Mesodermal cell (in vitro differentiated cells): ENCODE data around the gene CDKN1A.
"Not testable (repeated sequence)": the region's sequence is repeated elsewhere in the genome, so short reads cannot be mapped to it uniquely, and the experiment has no call there.

ENCODE experiments used
- H3K27ac ChIP-seq: 2 replicates; pipeline ENCODE4 v1.7.0; 2013; ENCODE audit warnings: mild to moderate bottlenecking, low read depth, low read length, moderate library complexity; ENCODE audit not compliant: severe bottlenecking
- H3K36me3 ChIP-seq: 2 replicates; pipeline ENCODE4 v1.7.1; 2013; ENCODE audit warnings: mild to moderate bottlenecking, low read length, moderate library complexity; ENCODE audit not compliant: control insufficient read depth, insufficient read depth
- H3K4me1 ChIP-seq: one replicate; pipeline ENCODE4 v1.7.1; 2013; ENCODE audit warnings: mild to moderate bottlenecking, low read length; ENCODE audit not compliant: insufficient read depth, control insufficient read depth, poor library complexity, severe bottlenecking
- H3K4me3 ChIP-seq: 2 replicates; pipeline ENCODE4 v1.7.0; 2013; ENCODE audit warnings: low read length, control low read depth, mild to moderate bottlenecking; ENCODE audit not compliant: insufficient read depth, poor library complexity, severe bottlenecking; ENCODE audit errors: extremely low read depth
- H3K9me3 ChIP-seq: 2 replicates; pipeline ENCODE4 v1.7.1; 2013; ENCODE audit warnings: mild to moderate bottlenecking, low read length, moderate library complexity; ENCODE audit not compliant: control insufficient read depth
- WGBS, 2 experiments: methylation state at CpG; one replicate each; pipeline ENCODE4 v1.1.5; 2013; ENCODE audit warnings: missing lambda C conversion rate in 2 of 2; ENCODE audit not compliant: insufficient coverage in 2 of 2; 5-methylcytosine and 5-hydroxymethylcytosine counted together

Gene CDKN1A

GRCh38 chr6:36722879-36723278 lies 44.4 kb downstream of the CDKN1A start:
- H3K36me3 ChIP-seq = no peaks in the 10 kb centered on the region
- H3K4me3 ChIP-seq = no peak overlapping the region
- 100% methylated on average over 1 of the region's 2 CpGs for whole genome bisulfite sequencing, 2 experiments
- H3K27ac ChIP-seq = no peak overlapping the region
- no peaks in the 10 kb centered on the region for H3K9me3 ChIP-seq
- H3K4me1 ChIP-seq = peaks cover 9% of the 10 kb centered on the region

- H3K27ac ChIP-seq, H3K4me3 ChIP-seq, H3K9me3 ChIP-seq, H3K36me3 ChIP-seq: not testable (repeated sequence)
- peaks cover 16% of the 10 kb centered on the region for H3K4me1 ChIP-seq
- WGBS, 2 experiments = 92 to 100% methylated on average over 1 to 2 of the region's 4 CpGs
These were observed 45.5 kb downstream of the CDKN1A start for GRCh38 chr6:36723992-36724391.

GRCh38 chr6:36724514-36725390 lies 46.2 kb downstream of the CDKN1A start:
- H3K36me3 ChIP-seq = no peaks in the 10 kb centered on the region
- no peak overlapping the region for H3K27ac ChIP-seq
- 79 to 81% methylated on average over 6 to 8 of the region's 13 CpGs for WGBS, 2 experiments
- no peak overlapping the region for H3K4me3 ChIP-seq
- H3K9me3 ChIP-seq = no peaks in the 10 kb centered on the region
- peaks cover 19% of the 10 kb centered on the region for H3K4me1 ChIP-seq

GRCh38 chr6:36725581-36725980 lies 47.1 kb downstream of the CDKN1A start:
- H3K4me3 ChIP-seq = no peak overlapping the region
- no peaks in the 10 kb centered on the region for H3K9me3 ChIP-seq
- peaks cover 19% of the 10 kb centered on the region for H3K4me1 ChIP-seq
- no peaks in the 10 kb centered on the region for H3K36me3 ChIP-seq
- H3K27ac ChIP-seq = no peak overlapping the region
- 89 to 90% methylated on average over 7 of the region's 7 CpGs for WGBS, 2 experiments

- Histone ChIP-seq H3K4me3 (no peak overlapping the region), H3K9me3 (no peaks in the 10 kb centered on the region), H3K36me3 (no peaks in the 10 kb centered on the region), H3K27ac (no peak overlapping the region), H3K4me1 (peaks cover 19% of the 10 kb centered on the region)
- WGBS, 2 experiments = 90 to 94% methylated on average over 7 of the region's 7 CpGs
These were observed 49.0 kb downstream of the CDKN1A start for GRCh38 chr6:36727505-36728021.

- no peaks in the 10 kb centered on the region for H3K36me3 ChIP-seq
- 94 to 97% methylated on average over 9 to 11 of the region's 11 CpGs for WGBS, 2 experiments
- no peak overlapping the region for H3K4me3 ChIP-seq
- H3K4me1 ChIP-seq = peaks cover 19% of the 10 kb centered on the region
- no peaks in the 10 kb centered on the region for H3K9me3 ChIP-seq
- H3K27ac ChIP-seq = no peak overlapping the region
These were observed 50.0 kb downstream of the CDKN1A start for GRCh38 chr6:36728289-36729160.

- H3K36me3 ChIP-seq = no peaks in the 10 kb centered on the region
- H3K9me3 ChIP-seq = no peaks in the 10 kb centered on the region
- H3K27ac ChIP-seq = no peak overlapping the region
- peaks cover 19% of the 10 kb centered on the region for H3K4me1 ChIP-seq
- WGBS, 2 experiments = 83% methylated on average over 1 of the region's 3 CpGs; no CpG with 5 or more reads in 1 of the 2 experiments
- H3K4me3 ChIP-seq = no peak overlapping the region
These were observed 50.6 kb downstream of the CDKN1A start for GRCh38 chr6:36729161-36729524.

GRCh38 chr6:36730424-36731380 lies 52.2 kb downstream of the CDKN1A start:
- Histone ChIP-seq H3K4me3 (no peak overlapping the region), H3K4me1 (peaks cover 19% of the 10 kb centered on the region), H3K36me3 (no peaks in the 10 kb centered on the region), H3K27ac (no peak overlapping the region), H3K9me3 (no peaks in the 10 kb centered on the region)
- WGBS, 2 experiments = 81 to 85% methylated on average over 5 to 9 of the region's 15 CpGs

- no peaks in the 10 kb centered on the region for H3K9me3 ChIP-seq
- H3K27ac ChIP-seq = no peak overlapping the region
- no peaks in the 10 kb centered on the region for H3K36me3 ChIP-seq
- H3K4me3 ChIP-seq = no peak overlapping the region
- 88 to 91% methylated on average over 6 to 8 of the region's 12 CpGs for WGBS, 2 experiments
- H3K4me1 ChIP-seq = peaks cover 16% of the 10 kb centered on the region
These were observed 53.3 kb downstream of the CDKN1A start for GRCh38 chr6:36731622-36732310.
